ENCODE data around the gene NLRP7.
"Not testable (repeated sequence)": the region's sequence is repeated elsewhere in the genome, so short reads cannot be mapped to it uniquely, and the experiment has no call there.

Gene NLRP7

DNA sequence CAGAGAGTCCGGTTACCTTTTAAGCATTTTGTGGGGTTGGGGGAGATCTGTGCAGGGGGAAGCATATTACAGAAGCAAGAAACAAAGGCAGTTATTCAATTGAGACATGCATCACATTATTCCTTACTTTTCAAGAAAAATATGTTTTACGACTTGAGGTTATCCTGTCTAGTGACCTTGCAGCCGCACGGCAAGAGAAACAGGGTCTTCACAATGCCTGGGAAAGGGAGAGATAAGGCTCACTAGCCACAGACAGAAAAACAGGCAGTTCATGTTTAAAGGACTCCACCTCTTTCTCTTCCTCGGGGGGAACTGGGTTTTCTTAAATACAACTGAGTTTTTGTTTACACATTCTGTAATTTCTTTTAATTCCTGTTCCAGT is 41.9 kb downstream of the NLRP7 start:
- TF ChIP-seq, protein P1, sequence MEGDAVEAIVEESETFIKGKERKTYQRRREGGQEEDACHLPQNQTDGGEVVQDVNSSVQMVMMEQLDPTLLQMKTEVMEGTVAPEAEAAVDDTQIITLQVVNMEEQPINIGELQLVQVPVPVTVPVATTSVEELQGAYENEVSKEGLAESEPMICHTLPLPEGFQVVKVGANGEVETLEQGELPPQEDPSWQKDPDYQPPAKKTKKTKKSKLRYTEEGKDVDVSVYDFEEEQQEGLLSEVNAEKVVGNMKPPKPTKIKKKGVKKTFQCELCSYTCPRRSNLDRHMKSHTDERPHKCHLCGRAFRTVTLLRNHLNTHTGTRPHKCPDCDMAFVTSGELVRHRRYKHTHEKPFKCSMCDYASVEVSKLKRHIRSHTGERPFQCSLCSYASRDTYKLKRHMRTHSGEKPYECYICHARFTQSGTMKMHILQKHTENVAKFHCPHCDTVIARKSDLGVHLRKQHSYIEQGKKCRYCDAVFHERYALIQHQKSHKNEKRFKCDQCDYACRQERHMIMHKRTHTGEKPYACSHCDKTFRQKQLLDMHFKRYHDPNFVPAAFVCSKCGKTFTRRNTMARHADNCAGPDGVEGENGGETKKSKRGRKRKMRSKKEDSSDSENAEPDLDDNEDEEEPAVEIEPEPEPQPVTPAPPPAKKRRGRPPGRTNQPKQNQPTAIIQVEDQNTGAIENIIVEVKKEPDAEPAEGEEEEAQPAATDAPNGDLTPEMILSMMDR (conservative IDR thresholded peaks at IDR 0.05), result no peak
- H3K27ac ChIP-seq, result no peak overlapping the region

DNA sequence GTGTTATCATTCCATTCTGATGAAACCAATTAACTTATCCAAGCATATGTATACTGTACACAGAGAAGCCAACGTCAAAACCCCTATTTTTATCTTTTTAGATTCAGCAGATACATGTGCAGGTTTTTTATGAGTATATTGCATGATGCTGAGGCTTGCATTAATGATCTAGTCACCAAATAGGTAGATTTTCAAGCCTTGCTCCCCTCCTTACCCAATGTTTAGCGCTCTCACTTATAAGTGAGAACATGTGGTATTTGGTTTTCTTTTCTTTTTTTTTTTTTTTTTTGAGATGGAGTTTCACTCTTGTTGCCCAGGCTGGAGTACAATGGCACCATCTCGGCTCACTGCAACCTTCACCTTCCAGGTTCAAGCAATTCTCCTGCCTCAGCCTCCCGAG is 43.1 kb downstream of the NLRP7 start:
- H3K27ac ChIP-seq, result not testable (repeated sequence)

DNA sequence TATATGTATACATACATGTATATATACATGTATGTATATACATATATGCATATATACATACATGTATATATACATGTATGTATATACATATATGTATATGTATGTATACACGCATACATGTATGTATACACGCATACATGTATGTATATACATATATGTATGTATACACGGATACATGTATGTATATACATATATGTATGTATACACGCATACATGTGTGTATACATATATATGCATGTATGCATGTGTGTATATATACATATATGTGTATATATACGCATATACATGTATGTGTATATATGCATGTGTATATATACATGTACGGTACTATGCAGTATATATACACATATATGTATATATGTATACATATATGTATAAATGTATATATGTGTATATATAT is 44.0 kb downstream of the NLRP7 start:
- TF ChIP-seq, protein P1 (conservative IDR thresholded peaks at IDR 0.05), result no peak
- H3K27ac ChIP-seq, result no peak overlapping the region

DNA sequence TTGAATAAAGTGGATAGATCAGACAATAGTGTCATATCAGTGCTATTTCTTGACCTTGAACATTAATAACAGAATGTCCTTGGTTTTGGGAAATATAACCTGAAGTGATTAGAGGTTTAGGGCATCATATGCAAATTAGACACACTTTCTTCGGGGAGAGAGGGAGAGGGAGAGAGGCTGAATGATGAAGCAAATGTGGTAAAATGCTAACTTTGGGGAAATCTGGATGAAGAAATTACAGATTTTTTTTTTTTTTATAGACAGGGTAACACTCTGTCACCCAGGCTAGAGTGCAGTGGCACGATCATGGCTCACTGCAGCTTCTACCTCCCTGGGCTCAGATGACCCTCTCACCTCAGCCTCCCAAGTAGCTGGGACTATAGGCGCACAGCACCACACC is 45.3 kb downstream of the NLRP7 start:
- TF ChIP-seq, protein P1 (conservative IDR thresholded peaks at IDR 0.05), result no peak
- no peak overlapping the region for H3K27ac ChIP-seq

DNA sequence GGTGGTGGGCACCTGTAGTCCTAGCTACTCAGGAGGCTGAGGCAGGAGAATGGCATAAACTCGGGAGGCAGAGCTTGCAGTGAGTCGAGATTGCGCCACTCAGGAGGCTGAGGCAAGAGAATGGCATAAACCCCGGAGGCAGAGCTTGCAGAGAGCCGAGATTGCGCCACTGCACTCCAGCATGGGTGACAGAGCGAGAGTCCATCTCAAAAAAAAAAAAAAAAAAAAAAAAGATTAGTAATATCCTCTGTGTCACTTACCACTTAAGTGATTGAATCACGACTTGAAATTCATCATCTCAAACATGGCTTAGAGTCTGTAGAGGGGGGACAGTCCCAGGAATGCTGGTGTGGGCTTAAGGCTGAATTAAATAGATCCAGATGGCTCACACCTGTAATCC is 46.2 kb downstream of the NLRP7 start:
- not testable (repeated sequence) for H3K27ac ChIP-seq

DNA sequence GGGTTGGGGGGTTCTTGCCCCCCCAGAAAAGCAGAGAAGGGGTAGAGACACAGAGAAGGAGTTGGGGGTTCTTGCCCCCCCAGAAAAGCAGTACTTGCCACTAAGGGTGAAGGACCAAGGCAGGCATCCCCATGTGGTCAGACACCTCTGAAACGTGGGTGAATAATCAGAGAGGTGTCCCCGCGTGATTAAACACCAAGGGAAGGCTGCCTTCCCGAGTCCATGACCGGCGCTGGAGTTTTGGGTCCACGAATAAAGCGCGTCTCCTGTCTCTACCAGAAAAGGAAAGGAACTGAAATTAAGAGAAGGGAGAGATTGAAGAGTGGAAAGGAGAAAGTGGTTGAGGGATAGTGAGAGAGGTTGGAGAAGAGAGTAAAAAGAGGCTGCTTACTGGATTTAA is 47.7 kb downstream of the NLRP7 start:
- not testable (repeated sequence) for H3K27ac ChIP-seq

DNA sequence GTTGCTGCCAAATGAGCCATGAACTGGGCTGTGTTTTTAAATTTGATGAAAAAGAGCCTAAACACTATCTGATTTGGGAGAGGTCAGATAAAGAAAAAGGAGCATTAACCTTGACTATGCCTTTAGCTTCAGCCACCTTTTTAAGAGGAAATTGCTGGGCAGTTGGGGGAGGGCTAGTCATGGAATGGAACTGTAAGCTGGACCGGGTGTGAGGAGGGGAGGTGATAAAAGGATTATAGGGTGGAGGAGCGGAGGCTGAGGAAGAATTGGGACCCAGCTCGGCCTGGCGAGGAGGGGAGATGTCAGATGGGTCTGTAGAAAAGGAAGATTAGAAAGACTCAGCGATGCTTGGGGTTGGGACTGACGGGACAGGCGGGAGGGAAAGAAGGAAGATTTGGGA is 48.6 kb downstream of the NLRP7 start:
- not testable (repeated sequence) for H3K27ac ChIP-seq

DNA sequence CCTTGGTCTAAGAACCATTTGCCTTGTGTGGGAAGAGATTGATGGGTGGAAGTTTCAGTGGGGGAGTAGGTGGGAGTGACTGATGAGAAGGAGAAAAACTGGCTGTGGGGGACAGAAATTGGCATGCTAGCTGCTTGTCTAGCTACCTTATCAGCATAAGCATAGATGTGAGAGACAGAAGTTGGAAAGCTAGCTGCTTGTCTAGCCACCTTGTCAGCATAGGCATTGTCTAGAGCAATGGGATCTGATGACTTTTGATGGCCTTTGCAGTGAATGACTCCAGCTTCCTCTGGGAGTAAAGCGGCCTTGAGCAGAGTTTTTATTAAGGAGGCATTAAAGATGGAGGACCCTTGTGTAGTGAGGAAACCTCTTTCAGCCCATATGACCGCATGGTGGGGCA is 51.3 kb downstream of the NLRP7 start:
- TF ChIP-seq, protein P1 (conservative IDR thresholded peaks at IDR 0.05), result no peak
- H3K27ac ChIP-seq, result no peak overlapping the region

DNA sequence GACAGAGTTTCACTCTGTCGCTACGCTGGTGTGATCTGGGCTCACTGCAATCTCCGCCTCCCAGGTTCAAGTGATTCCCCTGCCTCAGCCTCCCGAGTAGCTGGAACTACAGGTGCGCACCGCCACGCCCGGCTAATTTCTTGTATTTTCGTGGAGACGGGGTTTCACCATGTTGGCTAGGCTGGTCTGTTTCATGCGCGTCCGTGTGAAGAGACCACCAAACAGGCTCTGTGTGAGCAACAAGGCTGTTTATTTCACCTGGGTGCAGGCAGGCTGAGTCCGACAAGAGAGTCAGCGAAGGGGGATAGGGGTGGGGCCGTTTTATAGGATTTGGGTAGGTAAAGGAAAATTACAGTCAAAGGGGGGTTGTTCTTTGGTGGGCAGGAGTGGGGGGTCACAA is 53.2 kb downstream of the NLRP7 start:
- not testable (repeated sequence) for H3K27ac ChIP-seq

DNA sequence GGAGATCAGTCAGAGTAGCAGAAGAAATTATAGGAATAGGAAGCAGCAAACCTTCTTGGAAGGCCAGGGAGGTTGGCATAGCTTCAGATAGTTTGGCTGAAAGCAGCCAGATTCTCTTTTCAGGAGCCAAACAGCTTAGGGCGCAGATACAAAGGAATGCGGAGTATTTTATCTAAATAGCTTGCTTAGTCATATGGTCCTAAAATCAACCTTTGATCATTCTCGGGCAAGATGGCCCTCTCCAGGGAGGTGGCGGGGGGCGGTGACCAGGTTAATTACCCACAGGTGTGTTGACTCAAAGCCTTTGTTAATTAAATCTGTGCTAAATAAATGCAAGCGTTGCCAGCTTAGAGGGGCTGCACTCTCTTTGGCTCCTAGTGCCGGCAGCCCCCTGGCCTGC is 53.9 kb downstream of the NLRP7 start:
- TF ChIP-seq, protein P1 (conservative IDR thresholded peaks at IDR 0.05), result no peak
- no peak overlapping the region for H3K27ac ChIP-seq

DNA sequence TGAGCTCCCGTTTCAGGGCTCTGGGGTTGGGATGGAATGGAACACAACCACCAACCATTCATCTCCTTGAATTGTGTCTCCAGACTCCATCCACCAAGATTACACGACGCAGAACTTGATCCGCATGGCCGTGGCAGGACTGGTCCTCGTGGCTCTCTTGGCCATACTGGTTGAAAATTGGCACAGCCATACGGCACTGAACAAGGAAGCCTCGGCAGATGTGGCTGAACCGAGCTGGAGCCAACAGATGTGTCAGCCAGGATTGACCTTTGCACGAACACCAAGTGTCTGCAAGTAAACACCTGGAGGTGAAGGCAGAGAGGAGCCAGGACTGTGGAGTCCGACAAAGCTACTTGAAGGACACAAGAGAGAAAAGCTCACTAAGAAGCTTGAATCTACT is 57.8 kb downstream of the NLRP7 start:
- H3K27ac ChIP-seq, result no peak overlapping the region
- TF ChIP-seq, protein P1 (conservative IDR thresholded peaks at IDR 0.05), result no peak

Measured in VCaP (cell line).